H9 (cell line): ENCODE data around the gene MB. TPM values are rescaled to one million over a fixed set of nuclear protein-coding genes. Genes with fewer than 3 reads are reported as not detected.

Experiments used
- DNase-seq: peaks from one replicate; pipeline ENCODE4 v3.0.0-alpha.2; 2017
- H2AFZ ChIP-seq: one replicate; pipeline ENCODE4 v1.6.1; 2013; ENCODE audit warnings: mild to moderate bottlenecking, low read length, control low read depth, moderate library complexity
- H2AK5ac ChIP-seq: 2 replicates; pipeline ENCODE4 v1.6.1; 2013; ENCODE audit warnings: low read length, control low read depth, mixed read lengths; ENCODE audit not compliant: insufficient read length
- H2BK120ac ChIP-seq: one replicate; pipeline ENCODE4 v1.6.1; 2013; ENCODE audit warnings: low read depth, mild to moderate bottlenecking, low read length, control low read depth, inconsistent platforms; ENCODE audit not compliant: poor library complexity, severe bottlenecking
- H2BK12ac ChIP-seq: 2 replicates; pipeline ENCODE4 v1.6.1; 2013; ENCODE audit warnings: low read length, control low read depth, mixed read lengths, low read depth; ENCODE audit not compliant: insufficient read length
- H2BK15ac ChIP-seq: 2 replicates; pipeline ENCODE4 v1.6.1; 2013; ENCODE audit warnings: low read depth, low read length, control low read depth
- H2BK20ac ChIP-seq: one replicate; pipeline ENCODE4 v1.6.1; 2013; ENCODE audit warnings: low read depth, mild to moderate bottlenecking, low read length, control low read depth, inconsistent platforms; ENCODE audit not compliant: poor library complexity, severe bottlenecking
- H2BK5ac ChIP-seq: 2 replicates; pipeline ENCODE4 v1.6.1; 2013; ENCODE audit warnings: low read length, control low read depth, mixed read lengths; ENCODE audit not compliant: insufficient read length
- H3K14ac ChIP-seq: 2 replicates; pipeline ENCODE4 v1.6.1; 2013; ENCODE audit warnings: low read length, control low read depth; ENCODE audit not compliant: insufficient read depth
- H3K18ac ChIP-seq: 2 replicates; pipeline ENCODE4 v1.6.1; 2013; ENCODE audit warnings: low read depth, mild to moderate bottlenecking, mixed read lengths, low read length, control low read depth; ENCODE audit not compliant: insufficient read length
- H3K23ac ChIP-seq: 2 replicates; pipeline ENCODE4 v1.6.1; 2013; ENCODE audit warnings: low read length, control low read depth, mixed read lengths, low read depth; ENCODE audit not compliant: insufficient read length
- H3K23me2 ChIP-seq: 2 replicates; pipeline ENCODE4 v1.6.1; 2013; ENCODE audit warnings: low read depth, mild to moderate bottlenecking, mixed read lengths, low read length, control low read depth; ENCODE audit not compliant: insufficient read length, poor library complexity, severe bottlenecking
- H3K27ac ChIP-seq: 2 replicates; pipeline ENCODE4 v1.5.1; 2013; ENCODE audit warnings: low read length, control low read depth, mixed read lengths, low read depth; ENCODE audit not compliant: insufficient read length
- H3K27me3 ChIP-seq: 2 replicates; pipeline ENCODE4 v1.6.1; 2013; ENCODE audit warnings: low read length, control low read depth, inconsistent platforms; ENCODE audit not compliant: insufficient read depth
- H3K4ac ChIP-seq: 2 replicates; pipeline ENCODE4 v1.6.1; 2013; ENCODE audit warnings: low read depth, mild to moderate bottlenecking, control low read depth, inconsistent platforms, low read length, moderate library complexity
- H3K4me1 ChIP-seq: 2 replicates; pipeline ENCODE4 v1.6.1; 2013; ENCODE audit warnings: low read length, control low read depth, inconsistent platforms; ENCODE audit not compliant: insufficient read depth
- H3K4me2 ChIP-seq: 2 replicates; pipeline ENCODE4 v1.6.1; 2013; ENCODE audit warnings: low read length, control low read depth, mixed read lengths; ENCODE audit not compliant: insufficient read length, insufficient read depth
- H3K56ac ChIP-seq: 2 replicates; pipeline ENCODE4 v1.6.1; 2013; ENCODE audit warnings: low read depth, mild to moderate bottlenecking, mixed read lengths, low read length, control low read depth; ENCODE audit not compliant: insufficient read length
- H3K79me1 ChIP-seq: 2 replicates; pipeline ENCODE4 v1.6.1; 2013; ENCODE audit warnings: low read depth, mild to moderate bottlenecking, moderate library complexity, low read length, control low read depth, inconsistent platforms; ENCODE audit not compliant: insufficient read depth, poor library complexity, severe bottlenecking
- H3K79me2 ChIP-seq: 2 replicates; pipeline ENCODE4 v1.6.1; 2013; ENCODE audit warnings: low read length, control low read depth, inconsistent platforms; ENCODE audit not compliant: insufficient read depth
- H3K9ac ChIP-seq: 2 replicates; pipeline ENCODE4 v1.6.1; 2013; ENCODE audit warnings: low read length, control low read depth, mixed read lengths; ENCODE audit not compliant: insufficient read length; ENCODE audit errors: extremely low read depth
- H3K9me3 ChIP-seq: one replicate; pipeline ENCODE4 v1.6.1; 2013; ENCODE audit warnings: low read depth, low read length, inconsistent platforms; ENCODE audit not compliant: control insufficient read depth
- H3T11ph ChIP-seq: one replicate; pipeline ENCODE4 v1.6.1; 2013; ENCODE audit warnings: mild to moderate bottlenecking, low read length, control low read depth, inconsistent platforms
- H4K20me1 ChIP-seq: one replicate; pipeline ENCODE4 v1.6.1; 2013; ENCODE audit not compliant: control insufficient read depth, insufficient read length, insufficient read depth
- H4K5ac ChIP-seq: 2 replicates; pipeline ENCODE4 v1.6.1; 2013; ENCODE audit warnings: low read depth, mild to moderate bottlenecking, mixed read lengths, low read length, control low read depth; ENCODE audit not compliant: insufficient read length
- H4K8ac ChIP-seq: replicated peaks from 2 replicates; pipeline ENCODE4 v1.6.1; 2013; ENCODE audit warnings: low read length, control low read depth, mixed read lengths, low read depth; ENCODE audit not compliant: insufficient read length
- H4K91ac ChIP-seq: 2 replicates; pipeline ENCODE4 v1.6.1; 2013; ENCODE audit warnings: low read depth, mild to moderate bottlenecking, moderate library complexity, mixed read lengths, low read length, control low read depth; ENCODE audit not compliant: insufficient read length
- H3K27ac Mint-ChIP-seq, 3 experiments: 2 replicates in 2 of 3; 3 replicates in 1 of 3; pipeline ENCODE4 v1.8.0; 2020 to 2021; ENCODE audit warnings: mixed read lengths in 3 of 3, mild to moderate bottlenecking in 1 of 3, moderate library complexity in 1 of 3
- H3K27me3 Mint-ChIP-seq: 2 replicates; pipeline ENCODE4 v1.8.0; 2021; ENCODE audit warnings: low read depth, mild to moderate bottlenecking, moderate library complexity, mixed read lengths
- H3K36me3 Mint-ChIP-seq, 3 experiments: 2 replicates in 2 of 3; 3 replicates in 1 of 3; pipeline ENCODE4 v1.8.0; 2020 to 2021; ENCODE audit warnings: low read depth in 3 of 3, mixed read lengths in 3 of 3; ENCODE audit not compliant: insufficient read depth in 1 of 3
- H3K4me1 Mint-ChIP-seq, 2 experiments: 2 replicates each; pipeline ENCODE4 v1.8.0; 2020; ENCODE audit warnings: mixed read lengths in 2 of 2
- H3K4me3 Mint-ChIP-seq, 2 experiments: 2 replicates in 1 of 2; 3 replicates in 1 of 2; pipeline ENCODE4 v1.8.0; 2020 to 2021; ENCODE audit warnings: mild to moderate bottlenecking in 2 of 2, mixed read lengths in 2 of 2, moderate library complexity in 1 of 2
- H3K9me3 Mint-ChIP-seq, 2 experiments: 2 replicates in 1 of 2; 3 replicates in 1 of 2; pipeline ENCODE4 v1.8.0; 2020; ENCODE audit warnings: mild to moderate bottlenecking in 2 of 2, mixed read lengths in 2 of 2, moderate library complexity in 1 of 2
- WGBS: extraction: QIAGEN DNeasy Blood & Tissue Kit; methylation state at CpG from one replicate; pipeline ENCODE4 v1.1.7; 2013; ENCODE audit warnings: missing lambda C conversion rate, low lambda C conversion rate, mixed read lengths; ENCODE audit not compliant: insufficient read length; ENCODE audit errors: extremely low coverage; 5-methylcytosine and 5-hydroxymethylcytosine counted together
- total RNA-seq: library from RNA; stranded (reverse); gene quantifications from 2 replicates; pipeline ENCODE4 v1.2.1, GENCODE V29; 2021
- TF ChIP-seq, protein P1 (sequence below): fragments of 200-600 bp; sonication (generic); conservative IDR thresholded peaks from 3 replicates; pipeline ENCODE4 v1.8.0; 2021; ENCODE audit warnings: antibody characterized with exemption, mild to moderate bottlenecking

MB gene
- total RNA-seq, 1 experiment from 2014 or later = 0.55 TPM

DNA sequence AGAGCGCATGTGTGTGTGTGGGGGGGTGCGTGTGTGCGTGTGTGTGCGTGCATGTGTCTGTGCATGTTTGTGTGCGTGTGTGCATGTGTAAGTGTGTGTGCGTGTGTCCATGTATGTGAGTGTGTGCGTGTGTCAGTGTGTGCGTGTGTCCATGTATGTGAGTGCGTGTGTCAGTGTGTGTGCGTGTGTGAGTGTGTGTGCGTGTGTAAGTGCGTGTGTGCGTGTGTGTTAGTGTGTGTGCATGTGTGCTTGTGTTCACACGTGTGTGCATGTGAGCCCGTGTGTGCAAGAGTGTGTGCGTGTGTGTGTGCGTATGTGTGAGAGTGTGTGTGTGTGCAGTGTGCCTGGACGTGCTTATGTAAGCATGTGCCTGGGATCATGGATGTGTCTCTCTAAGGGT lies 16.4 kb upstream of the MB start:
- Histone ChIP-seq H2BK12ac (no peak overlapping the region), H3K56ac (no peak overlapping the region), H3K18ac (peak overlapping the region; percentile 1), H3K14ac (no peak overlapping the region), H2AFZ (no peak overlapping the region), H3K4me2 (no peak overlapping the region), H3K23me2 (no peaks in the 10 kb centered on the region), H3K23ac (no peak overlapping the region), H3K9me3 (no peaks in the 10 kb centered on the region), H3K4me1 (no peaks in the 10 kb centered on the region; the same call in 1 of the 2 replicates), H2BK15ac (no peak overlapping the region), H4K5ac (peak overlapping the region; percentile 30), H3K27me3 (no peaks in the 10 kb centered on the region), H3T11ph (no peak overlapping the region), H2BK20ac (no peak overlapping the region), H3K79me2 (no peaks in the 10 kb centered on the region), H3K9ac (no peak overlapping the region), H3K27ac (no peak overlapping the region), H4K91ac (no peak overlapping the region), H4K8ac (no peak overlapping the region), H4K20me1 (no peaks in the 10 kb centered on the region), H2AK5ac (no peak overlapping the region), H2BK120ac (no peak overlapping the region), H3K79me1 (no peaks in the 10 kb centered on the region), H2BK5ac (no peak overlapping the region), H3K4ac (no peak overlapping the region)
- H3K36me3 Mint-ChIP-seq = peaks cover 0 to under 1% (median 0%) of the 10 kb centered on the region in 3 experiments; a peak in 2 of 7 replicates
- TF ChIP-seq, protein P1, sequence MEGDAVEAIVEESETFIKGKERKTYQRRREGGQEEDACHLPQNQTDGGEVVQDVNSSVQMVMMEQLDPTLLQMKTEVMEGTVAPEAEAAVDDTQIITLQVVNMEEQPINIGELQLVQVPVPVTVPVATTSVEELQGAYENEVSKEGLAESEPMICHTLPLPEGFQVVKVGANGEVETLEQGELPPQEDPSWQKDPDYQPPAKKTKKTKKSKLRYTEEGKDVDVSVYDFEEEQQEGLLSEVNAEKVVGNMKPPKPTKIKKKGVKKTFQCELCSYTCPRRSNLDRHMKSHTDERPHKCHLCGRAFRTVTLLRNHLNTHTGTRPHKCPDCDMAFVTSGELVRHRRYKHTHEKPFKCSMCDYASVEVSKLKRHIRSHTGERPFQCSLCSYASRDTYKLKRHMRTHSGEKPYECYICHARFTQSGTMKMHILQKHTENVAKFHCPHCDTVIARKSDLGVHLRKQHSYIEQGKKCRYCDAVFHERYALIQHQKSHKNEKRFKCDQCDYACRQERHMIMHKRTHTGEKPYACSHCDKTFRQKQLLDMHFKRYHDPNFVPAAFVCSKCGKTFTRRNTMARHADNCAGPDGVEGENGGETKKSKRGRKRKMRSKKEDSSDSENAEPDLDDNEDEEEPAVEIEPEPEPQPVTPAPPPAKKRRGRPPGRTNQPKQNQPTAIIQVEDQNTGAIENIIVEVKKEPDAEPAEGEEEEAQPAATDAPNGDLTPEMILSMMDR = no peak
- WGBS = 100% methylated on average over 1 of the region's 18 CpGs
- peak overlapping the region in 2 of 3 experiments; percentile 16 to 23; a peak in 2 of 7 replicates for H3K27ac Mint-ChIP-seq
- H3K9me3 Mint-ChIP-seq = peaks cover 3 to 6% of the 10 kb centered on the region in 2 experiments; a peak in 3 of 5 replicates
- no peak for DNase-seq
- peaks cover 45 to 46% of the 10 kb centered on the region in 2 experiments for H3K4me1 Mint-ChIP-seq
- H3K27me3 Mint-ChIP-seq = peaks cover 2% of the 10 kb centered on the region
- H3K4me3 Mint-ChIP-seq = no peak overlapping the region; a peak in 1 of 5 replicates
